ENCODE results near the gene ST6GALNAC3. TPM values are rescaled to one million over a fixed set of nuclear protein-coding genes. Genes with fewer than 3 reads are reported as not detected.

Gene ST6GALNAC3
- total RNA-seq, 1 donor from 2014 or later: 11.0 TPM

DNA sequence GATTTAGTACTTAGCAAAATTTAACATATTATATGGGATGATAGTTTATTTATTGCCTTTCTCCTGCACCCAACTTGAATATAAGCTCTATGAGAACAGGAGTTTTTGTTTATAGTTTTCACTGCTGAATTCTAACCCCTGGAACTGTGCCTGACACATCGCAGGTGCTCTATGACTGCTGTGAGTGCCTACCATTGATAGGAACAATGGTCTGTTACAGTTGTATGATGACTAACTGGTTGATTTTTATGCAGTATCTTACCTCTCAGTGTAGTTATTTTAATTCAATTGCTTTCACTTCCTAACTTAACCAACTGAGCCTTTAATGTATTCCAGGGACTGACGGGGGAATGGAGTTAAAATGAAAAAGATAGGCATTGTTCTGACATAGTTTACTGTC lies 336.0 kb downstream of the ST6GALNAC3 start:
- no peak for TF ChIP-seq CTCF (IDR thresholded peaks at IDR 0.05; ENCODE audit: unreplicated experiment)
- Mint-ChIP-seq H3K27me3 (no peaks in the 10 kb centered on the region), H3K36me3 (ENCODE audit: insufficient read depth) (no peaks in the 10 kb centered on the region), H3K9me3 (ENCODE audit: low read depth) (no peaks in the 10 kb centered on the region), H3K27ac (no peak overlapping the region), H3K4me1 (ENCODE audit: low read depth) (peaks cover 12% of the 10 kb centered on the region), H3K4me3 (ENCODE audit: low read depth) (no peak overlapping the region)
- no peak for DNase-seq (ENCODE audit: low spot score, unreplicated experiment)

DNA sequence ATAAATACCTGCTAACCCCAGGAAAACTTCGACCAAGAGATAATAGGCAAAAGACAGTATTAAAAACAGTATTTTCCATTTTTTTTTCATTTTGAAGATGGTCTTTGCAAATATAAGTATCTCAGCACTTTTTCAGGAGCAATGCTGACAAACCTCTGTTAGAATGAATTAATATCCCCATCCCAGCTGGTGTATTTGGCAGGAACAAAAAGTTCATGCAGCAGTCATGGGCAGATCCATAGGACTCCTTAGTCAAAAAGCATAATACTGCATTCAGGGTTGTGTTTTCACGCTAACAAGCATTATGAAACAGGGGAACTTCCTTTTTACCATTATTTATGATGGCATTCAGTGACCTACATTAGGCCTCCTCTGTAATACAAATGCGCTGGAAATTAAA lies 344.0 kb downstream of the ST6GALNAC3 start:
- H3K27ac Mint-ChIP-seq: no peak overlapping the region
- peaks cover 18% of the 10 kb centered on the region for H3K4me1 Mint-ChIP-seq (ENCODE audit: low read depth)
- H3K9me3 Mint-ChIP-seq (ENCODE audit: low read depth): no peaks in the 10 kb centered on the region
- no peaks in the 10 kb centered on the region for H3K27me3 Mint-ChIP-seq
- no peak for DNase-seq (ENCODE audit: low spot score, unreplicated experiment)
- H3K4me3 Mint-ChIP-seq (ENCODE audit: low read depth): no peak overlapping the region
- TF ChIP-seq CTCF (IDR thresholded peaks at IDR 0.05; ENCODE audit: unreplicated experiment): no peak
- H3K36me3 Mint-ChIP-seq (ENCODE audit: insufficient read depth): no peaks in the 10 kb centered on the region

DNA sequence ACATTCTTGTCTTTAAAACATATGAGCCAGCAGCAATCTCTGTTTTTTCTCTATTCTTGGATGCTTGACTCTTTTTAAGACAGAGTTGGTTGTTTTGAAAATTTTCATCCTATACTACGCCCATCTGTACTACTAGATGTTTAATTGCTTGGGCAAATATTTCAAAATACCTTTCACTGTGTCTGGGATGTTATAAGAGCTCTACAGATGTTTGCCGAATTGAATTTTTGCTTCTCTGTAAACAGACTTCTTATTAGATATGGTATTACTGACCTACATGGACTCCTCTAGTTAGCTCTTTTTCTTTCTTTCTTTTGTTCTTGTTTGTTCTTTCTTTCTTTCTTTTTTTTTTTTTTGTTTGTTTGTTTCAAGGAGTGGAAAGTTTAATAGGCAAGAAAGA lies 345.1 kb downstream of the ST6GALNAC3 start:
- Mint-ChIP-seq H3K4me3 (ENCODE audit: low read depth) (no peak overlapping the region), H3K27ac (no peak overlapping the region), H3K9me3 (ENCODE audit: low read depth) (no peaks in the 10 kb centered on the region)

GRCh38 chr1:76425201-76426145 lies 350.9 kb downstream of the ST6GALNAC3 start:
- no peak for DNase-seq (ENCODE audit: low spot score, unreplicated experiment)
- no peak overlapping the region for H3K4me3 Mint-ChIP-seq (ENCODE audit: low read depth)
- no peaks in the 10 kb centered on the region for H3K36me3 Mint-ChIP-seq (ENCODE audit: insufficient read depth)
- no peaks in the 10 kb centered on the region for H3K27me3 Mint-ChIP-seq
- no peak for TF ChIP-seq CTCF (IDR thresholded peaks at IDR 0.05; ENCODE audit: unreplicated experiment)
- H3K4me1 Mint-ChIP-seq (ENCODE audit: low read depth): peaks cover 14% of the 10 kb centered on the region
- H3K27ac Mint-ChIP-seq: no peak overlapping the region
- no peaks in the 10 kb centered on the region for H3K9me3 Mint-ChIP-seq (ENCODE audit: low read depth)

More for the DNA sequence above, 345.1 kb downstream of the ST6GALNAC3 start:
- H3K4me1 Mint-ChIP-seq (ENCODE audit: low read depth): peaks cover 18% of the 10 kb centered on the region
- DNase-seq (ENCODE audit: low spot score, unreplicated experiment): no peak
- H3K36me3 Mint-ChIP-seq (ENCODE audit: insufficient read depth): no peaks in the 10 kb centered on the region
- H3K27me3 Mint-ChIP-seq: no peaks in the 10 kb centered on the region
- no peak for TF ChIP-seq CTCF (IDR thresholded peaks at IDR 0.05; ENCODE audit: unreplicated experiment)

DNA sequence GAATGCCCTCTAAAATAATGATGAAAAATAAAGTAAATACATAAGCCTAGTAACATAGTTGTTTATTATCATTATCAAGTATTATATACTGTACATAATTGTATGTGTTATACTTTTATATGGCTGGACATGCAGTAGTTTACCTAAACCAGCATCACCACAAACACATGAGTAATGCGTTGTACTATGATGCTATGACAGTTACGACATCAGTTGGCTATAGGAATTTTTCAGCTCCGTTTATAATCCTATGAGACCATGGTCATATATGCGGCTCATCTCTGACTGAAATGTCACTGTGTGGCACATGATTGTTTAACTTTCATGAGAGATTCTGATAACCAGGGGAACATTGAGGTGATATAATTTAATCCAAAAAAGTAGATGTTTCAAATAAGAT lies 352.1 kb downstream of the ST6GALNAC3 start:
- no peak for TF ChIP-seq CTCF (IDR thresholded peaks at IDR 0.05; ENCODE audit: unreplicated experiment)
- no peak overlapping the region for H3K4me3 Mint-ChIP-seq (ENCODE audit: low read depth)
- no peak overlapping the region for H3K27ac Mint-ChIP-seq
- no peaks in the 10 kb centered on the region for H3K27me3 Mint-ChIP-seq
- DNase-seq (ENCODE audit: low spot score, unreplicated experiment): no peak
- no peaks in the 10 kb centered on the region for H3K9me3 Mint-ChIP-seq (ENCODE audit: low read depth)
- peaks cover 15% of the 10 kb centered on the region for H3K4me1 Mint-ChIP-seq (ENCODE audit: low read depth)
- no peaks in the 10 kb centered on the region for H3K36me3 Mint-ChIP-seq (ENCODE audit: insufficient read depth)
